Thyroid gland (tissue), 4 donors: ENCODE measurements around the gene NMNAT1. TPM values are rescaled to one million over a fixed set of nuclear protein-coding genes. Genes with fewer than 3 reads are reported as not detected.

Experiments
- DNase-seq, 2 donors: peaks; one replicate each; pipeline ENCODE4 v3.0.0-alpha.2; 2019
- H3K27ac ChIP-seq, 3 donors: fragments of 200-600 bp; sonication (generic); 1 replicate in 2 of 3; 2 replicates in 1 of 3; pipeline ENCODE4 v1.5.1; 2016 to 2019; ENCODE audit warnings: mild to moderate bottlenecking in 1 of 3, moderate library complexity in 1 of 3
- H3K27me3 ChIP-seq: fragments of 200-600 bp; sonication (generic); one replicate; pipeline ENCODE4 v1.5.1; 2019
- H3K36me3 ChIP-seq, 2 donors: fragments of 200-600 bp; sonication (generic); one replicate each; pipeline ENCODE4 v1.5.1; 2016 to 2019
- H3K4me1 ChIP-seq, 2 donors: fragments of 200-600 bp; sonication (generic); one replicate each; pipeline ENCODE4 v1.5.1; 2017 to 2019
- H3K4me3 ChIP-seq, 3 donors: fragments of 200-600 bp; sonication (generic); replicated peaks in 1 of 3; 1 replicate in 2 of 3; 2 replicates in 1 of 3; pipeline ENCODE4 v1.5.1; 2016; ENCODE audit warnings: mild to moderate bottlenecking in 1 of 3
- H3K9me3 ChIP-seq: fragments of 200-600 bp; sonication (generic); one replicate; pipeline ENCODE4 v1.5.1; 2017
- POLR2A ChIP-seq, 2 donors: fragments of 450-650 bp; IDR thresholded peaks; one replicate each; pipeline ENCODE4 v1.6.1; 2017; ENCODE audit warnings: antibody characterized with exemption in 2 of 2, mild to moderate bottlenecking in 2 of 2, moderate library complexity in 1 of 2
- WGBS, 2 donors: methylation state at CpG; one replicate each; pipeline ENCODE4 v1.1.5; 2017; 5-methylcytosine and 5-hydroxymethylcytosine counted together
- intact Hi-C: fragments of 100-400 bp; cut with DNase I; formaldehyde crosslinking; loops from one replicate; pipeline ENCODE4 v1.15.1; 2023
- total RNA-seq, 4 donors: library from RNA; depleted of rRNA; stranded (reverse); fragments of >200 nt; gene quantifications; one replicate each; pipeline ENCODE4 v1.2.3, GENCODE V29; 2016
- TF ChIP-seq, protein P1 (sequence below), 6 experiments: fragments of 200-600 bp in 3 of 6; fragments of 450-650 bp in 3 of 6; sonication (generic) in 3 of 6; IDR thresholded peaks; one replicate each; pipeline ENCODE4 v1.5.1; 2016 to 2019; ENCODE audit warnings: antibody characterized with exemption in 6 of 6, mild to moderate bottlenecking in 2 of 6, inconsistent platforms in 1 of 6, moderate library complexity in 1 of 6

Gene NMNAT1
- total RNA-seq, 4 donors from 2014 or later: 10.7 to 18.4 (median 14.7) TPM

DNA sequence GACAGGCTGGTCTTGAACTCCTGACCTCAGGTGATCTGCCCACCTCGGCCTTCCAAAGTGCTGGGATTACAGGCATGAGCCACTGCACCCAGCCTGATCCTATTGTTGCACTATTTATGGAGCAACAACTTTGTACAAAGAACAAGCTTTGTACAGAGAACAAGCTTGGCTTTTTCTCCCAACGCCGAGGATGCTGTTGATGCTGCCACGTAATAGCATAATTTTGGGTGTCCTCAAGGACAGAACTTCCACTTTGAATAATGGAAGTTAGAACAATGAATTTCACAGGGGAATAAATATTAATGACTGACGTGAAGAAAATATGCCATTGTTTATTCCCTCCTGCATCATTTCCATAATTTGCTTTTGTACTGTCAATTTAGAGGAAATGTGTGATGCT lies 41.0 kb downstream of the NMNAT1 start:
- Histone ChIP-seq H3K4me3 (no peak overlapping the region), H3K27me3 (no peaks in the 10 kb centered on the region), H3K9me3 (no peaks in the 10 kb centered on the region), H3K27ac (no peak overlapping the region), H3K36me3 (peaks cover 14 to 22% of the 10 kb centered on the region in 2 donors), H3K4me1 (peaks cover 0 to 7% of the 10 kb centered on the region in 2 donors)
- intact Hi-C loops: no loop called here
- no peak for TF ChIP-seq POLR2A (IDR thresholded peaks at IDR 0.05)
- TF ChIP-seq, protein P1, sequence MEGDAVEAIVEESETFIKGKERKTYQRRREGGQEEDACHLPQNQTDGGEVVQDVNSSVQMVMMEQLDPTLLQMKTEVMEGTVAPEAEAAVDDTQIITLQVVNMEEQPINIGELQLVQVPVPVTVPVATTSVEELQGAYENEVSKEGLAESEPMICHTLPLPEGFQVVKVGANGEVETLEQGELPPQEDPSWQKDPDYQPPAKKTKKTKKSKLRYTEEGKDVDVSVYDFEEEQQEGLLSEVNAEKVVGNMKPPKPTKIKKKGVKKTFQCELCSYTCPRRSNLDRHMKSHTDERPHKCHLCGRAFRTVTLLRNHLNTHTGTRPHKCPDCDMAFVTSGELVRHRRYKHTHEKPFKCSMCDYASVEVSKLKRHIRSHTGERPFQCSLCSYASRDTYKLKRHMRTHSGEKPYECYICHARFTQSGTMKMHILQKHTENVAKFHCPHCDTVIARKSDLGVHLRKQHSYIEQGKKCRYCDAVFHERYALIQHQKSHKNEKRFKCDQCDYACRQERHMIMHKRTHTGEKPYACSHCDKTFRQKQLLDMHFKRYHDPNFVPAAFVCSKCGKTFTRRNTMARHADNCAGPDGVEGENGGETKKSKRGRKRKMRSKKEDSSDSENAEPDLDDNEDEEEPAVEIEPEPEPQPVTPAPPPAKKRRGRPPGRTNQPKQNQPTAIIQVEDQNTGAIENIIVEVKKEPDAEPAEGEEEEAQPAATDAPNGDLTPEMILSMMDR (IDR thresholded peaks at IDR 0.05): no peak
- 84 to 93% methylated on average over 5 of the region's 5 CpGs for WGBS, 2 donors
- DNase-seq: no peak

DNA sequence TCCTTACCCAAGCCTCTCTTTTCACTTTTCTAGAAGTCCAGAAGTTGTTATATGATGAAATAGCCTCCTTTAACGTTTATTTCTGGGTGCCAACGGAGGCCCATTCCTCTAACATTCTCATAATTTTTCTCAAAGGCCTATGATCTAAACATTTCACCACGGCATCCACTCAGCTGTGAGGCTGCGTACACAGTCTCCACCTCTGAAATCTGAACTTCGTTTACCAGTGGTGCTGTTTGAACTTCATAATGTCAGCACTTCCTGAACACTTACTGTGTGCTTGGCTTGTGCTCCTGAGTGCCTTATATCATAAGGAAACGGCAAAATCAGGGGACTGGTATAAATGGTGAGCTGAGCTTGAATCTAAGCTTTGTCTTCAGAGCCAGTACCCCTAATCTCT lies 41.7 kb downstream of the NMNAT1 start:
- H3K9me3 ChIP-seq: no peaks in the 10 kb centered on the region
- DNase-seq: no peak
- no peak overlapping the region for H3K27ac ChIP-seq
- peaks cover 14 to 22% of the 10 kb centered on the region in 2 donors for H3K36me3 ChIP-seq
- no peak for TF ChIP-seq POLR2A (IDR thresholded peaks at IDR 0.05)
- TF ChIP-seq, protein P1 (IDR thresholded peaks at IDR 0.05): no peak
- no peaks in the 10 kb centered on the region for H3K27me3 ChIP-seq
- H3K4me3 ChIP-seq: no peak overlapping the region
- WGBS, 2 donors: 59 to 61% methylated on average over 6 of the region's 6 CpGs
- intact Hi-C loops: no loop called here
- H3K4me1 ChIP-seq: peaks cover 0 to 8% of the 10 kb centered on the region in 2 donors

DNA sequence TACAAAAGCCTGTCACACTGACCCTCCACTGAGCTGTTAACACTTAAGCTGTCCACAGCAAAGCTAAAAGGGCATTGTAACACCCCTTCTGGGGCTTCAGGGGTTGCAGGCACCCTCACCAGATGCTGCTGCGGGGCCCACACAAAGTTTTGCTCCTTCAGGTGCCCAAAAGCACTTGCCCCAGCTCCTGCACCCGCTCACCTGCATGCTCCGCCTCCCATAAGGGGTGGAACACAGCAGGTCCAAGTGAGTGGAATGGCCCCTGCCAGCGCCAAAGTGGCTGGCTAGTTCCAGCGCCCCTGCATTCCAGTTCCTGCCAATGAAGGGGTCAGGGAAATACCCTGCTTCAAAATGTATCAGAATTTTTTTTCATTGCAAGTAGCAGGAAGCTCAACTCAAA lies 46.5 kb downstream of the NMNAT1 start:
- H3K27me3 ChIP-seq: no peaks in the 10 kb centered on the region
- 84 to 94% methylated on average over 4 to 5 of the region's 5 CpGs for WGBS, 2 donors
- no peaks in the 10 kb centered on the region for H3K9me3 ChIP-seq
- H3K4me1 ChIP-seq: peaks cover 0 to 22% of the 10 kb centered on the region in 2 donors
- no peaks in the 10 kb centered on the region for H3K36me3 ChIP-seq
- DNase-seq: no peak
- TF ChIP-seq, protein P1 (IDR thresholded peaks at IDR 0.05): no peak
- no peak for TF ChIP-seq POLR2A (IDR thresholded peaks at IDR 0.05)
- H3K27ac ChIP-seq: no peak overlapping the region
- no peak overlapping the region for H3K4me3 ChIP-seq
- intact Hi-C loops: no loop called here

DNA sequence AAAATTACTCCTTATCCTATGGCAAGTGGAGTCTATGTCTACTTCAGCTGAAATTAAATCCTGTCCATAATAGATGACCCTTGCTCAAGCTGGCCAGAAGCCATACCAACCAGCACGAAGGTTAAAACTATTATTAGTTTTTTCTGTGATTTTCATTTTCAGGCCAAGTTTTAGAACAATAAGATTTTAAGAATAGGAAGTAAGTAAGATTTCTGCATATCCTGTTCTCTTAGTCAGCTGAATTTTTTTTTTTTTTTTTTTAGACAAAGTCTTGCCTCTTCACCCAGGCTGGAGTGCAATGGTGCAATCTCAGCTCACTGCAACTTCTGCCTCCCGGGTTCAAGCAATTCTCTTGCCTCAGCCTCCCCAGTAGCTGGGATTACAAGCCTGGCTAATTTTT lies 47.7 kb downstream of the NMNAT1 start:
- H3K4me1 ChIP-seq: peaks cover 0 to 22% of the 10 kb centered on the region in 2 donors
- no peak overlapping the region for H3K4me3 ChIP-seq
- no peaks in the 10 kb centered on the region for H3K27me3 ChIP-seq
- TF ChIP-seq, protein P1 (IDR thresholded peaks at IDR 0.05): no peak
- TF ChIP-seq POLR2A (IDR thresholded peaks at IDR 0.05): no peak
- H3K36me3 ChIP-seq: no peaks in the 10 kb centered on the region
- WGBS, 2 donors: 47 to 56% methylated on average over 2 of the region's 2 CpGs
- H3K27ac ChIP-seq: peak overlapping the region in 2 of 3 donors; percentile 28 to 36
- no peak for DNase-seq
- intact Hi-C loops: no loop called here
- H3K9me3 ChIP-seq: no peaks in the 10 kb centered on the region

DNA sequence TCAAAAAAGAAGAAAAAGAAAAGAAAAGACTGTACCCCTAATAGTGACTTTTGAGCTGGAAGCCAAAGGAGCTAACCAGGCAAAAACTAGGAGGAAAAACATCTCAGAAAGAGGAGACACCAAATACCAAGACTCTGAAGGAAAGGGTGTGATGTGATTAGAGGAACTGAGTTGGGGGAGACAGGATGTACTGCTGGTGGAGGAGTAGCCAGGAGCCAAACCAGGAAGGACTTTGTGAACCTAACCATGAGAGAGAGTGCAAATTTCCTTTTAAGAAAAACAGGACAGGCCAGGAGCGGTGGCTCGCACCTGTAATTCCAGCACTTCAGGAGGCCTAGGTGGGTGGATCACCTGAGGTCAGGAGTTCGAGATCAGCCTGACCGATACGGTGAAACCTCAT lies 49.6 kb downstream of the NMNAT1 start:
- H3K4me1 ChIP-seq: peaks cover 0 to 22% of the 10 kb centered on the region in 2 donors
- no peaks in the 10 kb centered on the region for H3K9me3 ChIP-seq
- DNase-seq: no peak
- no peak overlapping the region for H3K4me3 ChIP-seq
- no peaks in the 10 kb centered on the region for H3K27me3 ChIP-seq
- H3K27ac ChIP-seq: peak overlapping the region in 2 of 3 donors; percentile 31 to 41
- intact Hi-C loops: no loop called here
- no peaks in the 10 kb centered on the region for H3K36me3 ChIP-seq
- TF ChIP-seq, protein P1 (IDR thresholded peaks at IDR 0.05): no peak
- TF ChIP-seq POLR2A (IDR thresholded peaks at IDR 0.05): no peak
- WGBS, 2 donors: 85 to 88% methylated on average over 5 of the region's 5 CpGs
